Muscle of leg (tissue), 11 donors: ENCODE results near the gene C15orf39. TPM values are rescaled to one million over a fixed set of nuclear protein-coding genes. Genes with fewer than 3 reads are reported as not detected.

Experiments
- DNase-seq: peaks from one replicate; pipeline ENCODE4 v3.0.0; 2013
- H3K27ac ChIP-seq: one replicate; pipeline ENCODE4 v1.5.1; 2013; ENCODE audit warnings: mild to moderate bottlenecking, low read length, control low read depth
- H3K27me3 ChIP-seq: one replicate; pipeline ENCODE4 v1.6.1; 2013; ENCODE audit warnings: low read length; ENCODE audit not compliant: control insufficient read depth, insufficient read depth
- H3K36me3 ChIP-seq: one replicate; pipeline ENCODE4 v1.6.1; 2013; ENCODE audit warnings: low read length; ENCODE audit not compliant: control insufficient read depth, insufficient read depth
- H3K4me1 ChIP-seq: one replicate; pipeline ENCODE4 v1.6.1; 2013; ENCODE audit warnings: low read length; ENCODE audit not compliant: control insufficient read depth, insufficient read depth
- H3K4me3 ChIP-seq: one replicate; pipeline ENCODE4 v1.5.1; 2013; ENCODE audit warnings: low read length, control low read depth
- H3K9me3 ChIP-seq: replicated peaks from 2 replicates; pipeline ENCODE4 v1.6.1; 2013; ENCODE audit warnings: low read depth, low read length; ENCODE audit not compliant: control insufficient read depth
- WGBS: methylation state at CpG from one replicate; pipeline ENCODE4 v1.1.5; 2013; ENCODE audit warnings: missing lambda C conversion rate; ENCODE audit not compliant: insufficient coverage; 5-methylcytosine and 5-hydroxymethylcytosine counted together
- polyA plus RNA-seq, 8 donors: library from polyadenylated mRNA; unstranded; fragments of 120-200 nt; gene quantifications; one replicate each; pipeline versions ENCODE4 v1.2.1 to v1.2.3, GENCODE V29; 2013; ENCODE audit warnings: inconsistent platforms in 1 of 8, low replicate concordance in 1 of 8; ENCODE audit not compliant: insufficient read length in 8 of 8, insufficient read depth in 1 of 8
- total RNA-seq: library from RNA; stranded (reverse); fragments of 120-200 nt; gene quantifications from one replicate; pipeline ENCODE4 v1.2.4, GENCODE V29; 2013

C15orf39 gene
- total and polyA plus RNA-seq, 9 donors = 5.5 to 13.4 (median 11.2) TPM

- DNase-seq = peak; percentile 93
Observed at GRCh38 chr15:75204340-75205063, 2.8 kb downstream of the C15orf39 start.

GRCh38 chr15:75205064-75205395, 3.3 kb downstream of the C15orf39 start:
- 0% methylated on average over 1 of the region's 3 CpGs for WGBS
- Histone ChIP-seq H3K27me3 (peaks cover 13% of the 10 kb centered on the region), H3K36me3 (peaks cover 43% of the 10 kb centered on the region), H3K4me3 (no peak overlapping the region), H3K27ac (no peak overlapping the region), H3K4me1 (peaks cover 39% of the 10 kb centered on the region), H3K9me3 (no peaks in the 10 kb centered on the region)
- DNase-seq = no peak

More at GRCh38 chr15:75204340-75205063, 2.8 kb downstream of the C15orf39 start:
- Histone ChIP-seq H3K27ac (peak overlapping the region; percentile 29), H3K9me3 (no peaks in the 10 kb centered on the region), H3K36me3 (peaks cover 38% of the 10 kb centered on the region), H3K4me1 (peaks cover 39% of the 10 kb centered on the region), H3K27me3 (peaks cover 16% of the 10 kb centered on the region), H3K4me3 (peak overlapping the region; percentile 93)
- 17% methylated on average over 8 of the region's 10 CpGs for WGBS

GRCh38 chr15:75206006-75206405, 4.3 kb downstream of the C15orf39 start:
- H3K9me3 ChIP-seq = no peaks in the 10 kb centered on the region
- peaks cover 53% of the 10 kb centered on the region for H3K36me3 ChIP-seq
- H3K27ac ChIP-seq = no peak overlapping the region
- no peak overlapping the region for H3K4me3 ChIP-seq
- H3K27me3 ChIP-seq = peaks cover 4% of the 10 kb centered on the region
- DNase-seq = no peak
- peaks cover 31% of the 10 kb centered on the region for H3K4me1 ChIP-seq
- 93% methylated on average over 8 of the region's 11 CpGs for WGBS

- 75% methylated on average over 14 of the region's 19 CpGs for WGBS
- H3K27me3 ChIP-seq = no peaks in the 10 kb centered on the region
- H3K4me3 ChIP-seq = no peak overlapping the region
- peaks cover 31% of the 10 kb centered on the region for H3K4me1 ChIP-seq
- DNase-seq = no peak
- no peaks in the 10 kb centered on the region for H3K9me3 ChIP-seq
- no peak overlapping the region for H3K27ac ChIP-seq
- H3K36me3 ChIP-seq = peaks cover 63% of the 10 kb centered on the region
Observed at GRCh38 chr15:75206803-75207617, 5.3 kb downstream of the C15orf39 start.

- H3K4me3 ChIP-seq = no peak overlapping the region
- peaks cover 72% of the 10 kb centered on the region for H3K36me3 ChIP-seq
- WGBS = 74% methylated on average over 20 of the region's 20 CpGs
- H3K4me1 ChIP-seq = peaks cover 28% of the 10 kb centered on the region
- H3K27me3 ChIP-seq = no peaks in the 10 kb centered on the region
- no peak for DNase-seq
- no peaks in the 10 kb centered on the region for H3K9me3 ChIP-seq
- no peak overlapping the region for H3K27ac ChIP-seq
Observed at GRCh38 chr15:75207618-75208500, 6.2 kb downstream of the C15orf39 start.

GRCh38 chr15:75208501-75209288, 7.0 kb downstream of the C15orf39 start:
- 89% methylated on average over 30 of the region's 32 CpGs for WGBS
- H3K27ac ChIP-seq = no peak overlapping the region
- H3K4me1 ChIP-seq = peaks cover 20% of the 10 kb centered on the region
- no peak for DNase-seq
- H3K27me3 ChIP-seq = no peaks in the 10 kb centered on the region
- H3K4me3 ChIP-seq = no peak overlapping the region
- peaks cover 79% of the 10 kb centered on the region for H3K36me3 ChIP-seq
- H3K9me3 ChIP-seq = no peaks in the 10 kb centered on the region

GRCh38 chr15:75209289-75209676, 7.6 kb downstream of the C15orf39 start:
- H3K27me3 ChIP-seq = no peaks in the 10 kb centered on the region
- peaks cover 18% of the 10 kb centered on the region for H3K4me1 ChIP-seq
- no peak overlapping the region for H3K4me3 ChIP-seq
- no peak for DNase-seq
- WGBS = 72% methylated on average over 6 of the region's 8 CpGs
- peaks cover 81% of the 10 kb centered on the region for H3K36me3 ChIP-seq
- no peak overlapping the region for H3K27ac ChIP-seq
- no peaks in the 10 kb centered on the region for H3K9me3 ChIP-seq

GRCh38 chr15:75210811-75211230, 9.1 kb downstream of the C15orf39 start:
- Histone ChIP-seq H3K36me3 (peaks cover 79% of the 10 kb centered on the region), H3K4me1 (peaks cover 11% of the 10 kb centered on the region), H3K27ac (no peak overlapping the region), H3K9me3 (no peaks in the 10 kb centered on the region), H3K4me3 (no peak overlapping the region), H3K27me3 (no peaks in the 10 kb centered on the region)
- no peak for DNase-seq
- 76% methylated on average over 5 of the region's 7 CpGs for WGBS

- Histone ChIP-seq H3K4me1 (peaks cover 12% of the 10 kb centered on the region), H3K9me3 (no peaks in the 10 kb centered on the region), H3K4me3 (no peak overlapping the region), H3K27ac (no peak overlapping the region), H3K36me3 (peaks cover 71% of the 10 kb centered on the region), H3K27me3 (no peaks in the 10 kb centered on the region)
- 63% methylated on average over 5 of the region's 9 CpGs for WGBS
- peak; percentile 52 for DNase-seq
Observed at GRCh38 chr15:75211436-75212199, 9.9 kb downstream of the C15orf39 start.
